ENCODE measurements around the gene PRDM7.
A peak's percentile ranks its signal among the peaks of the same experiment; 100 is the strongest.
"Not testable (repeated sequence)": the region's sequence is repeated elsewhere in the genome, so short reads cannot be mapped to it uniquely, and the experiment has no call there.

Gene PRDM7

GRCh38 chr16:90011508-90011819, 65.7 kb downstream of the PRDM7 start:
- no peak for DNase-seq

DNA sequence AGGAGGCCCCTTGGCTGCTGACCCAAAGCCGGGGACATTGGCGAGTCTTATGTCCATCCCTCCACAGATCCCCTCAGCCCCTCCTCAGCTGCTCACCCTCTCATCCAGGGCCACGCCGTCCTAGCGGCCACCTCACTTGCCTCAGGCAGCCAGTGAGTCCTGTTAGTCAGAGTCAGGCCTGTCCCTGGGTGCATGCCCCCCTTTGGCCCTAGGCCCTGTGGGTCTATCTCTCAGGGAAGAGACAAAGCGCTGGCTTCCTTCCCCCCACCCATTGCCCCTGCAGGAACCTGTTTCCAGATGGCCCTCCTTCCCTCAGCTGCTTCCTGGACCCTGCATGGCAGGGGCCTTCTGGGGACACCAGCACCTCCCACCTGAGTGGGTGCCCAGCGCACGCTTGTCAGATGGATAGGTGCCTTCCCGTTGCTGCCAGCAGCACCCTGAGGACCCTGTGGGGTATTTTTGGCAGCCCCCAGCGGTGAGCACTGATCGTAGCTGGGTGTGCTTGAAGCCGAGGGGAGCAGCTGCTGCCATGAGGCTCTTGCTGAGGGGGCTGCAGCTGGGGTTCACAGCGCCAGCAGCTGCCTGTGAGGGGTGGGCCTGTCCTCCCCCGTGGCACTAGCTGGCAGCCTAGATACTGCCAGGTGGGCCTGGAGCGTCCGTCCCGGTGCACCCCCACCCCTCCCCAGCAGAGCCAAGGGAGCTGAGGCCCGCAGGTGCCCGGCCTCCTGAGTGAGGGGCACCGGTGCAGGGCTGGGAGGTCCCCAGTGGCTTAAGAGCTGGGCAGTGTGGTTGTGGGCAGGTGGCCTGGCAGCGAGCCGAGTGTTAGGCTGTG, 66.2 kb downstream of the PRDM7 start:
- DNase-seq = no peak

DNA sequence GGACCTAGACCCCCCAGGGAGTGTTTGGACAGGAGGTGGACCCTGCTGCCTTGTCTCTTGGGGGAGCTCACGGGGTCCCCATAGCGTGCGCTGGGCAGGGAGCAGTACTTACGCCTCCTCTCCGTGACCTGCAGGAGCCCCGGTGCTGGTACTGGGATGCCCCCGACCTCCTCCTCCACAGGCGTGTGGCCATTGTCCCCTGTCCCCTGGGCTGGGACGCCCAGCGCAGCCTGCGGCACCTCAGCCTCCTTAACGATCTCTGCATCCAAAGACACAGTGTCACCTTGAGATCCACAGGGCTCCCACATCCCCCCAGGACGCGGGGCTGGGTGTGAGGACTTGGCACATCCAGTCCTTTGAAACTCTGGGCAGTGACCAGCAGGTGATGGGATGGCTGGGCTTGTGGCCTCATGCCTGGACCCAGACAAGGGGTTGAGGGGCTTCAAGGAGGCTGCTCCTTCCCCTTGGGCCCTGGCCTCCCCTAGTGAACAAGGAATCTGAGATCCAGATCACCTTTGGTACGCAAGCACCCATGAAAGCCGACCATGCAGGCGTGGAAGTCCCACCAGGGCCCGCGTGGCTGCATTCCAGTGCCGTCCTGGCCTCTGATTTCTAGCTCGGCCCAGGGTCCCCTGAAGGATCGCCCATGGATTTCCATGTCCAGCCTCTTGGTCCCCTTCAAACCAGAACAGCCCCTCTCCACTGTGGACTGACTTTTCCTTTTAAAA, 67.8 kb downstream of the PRDM7 start:
- no peak for DNase-seq

- DNase-seq = peak; percentile 87
These were observed 68.4 kb downstream of the PRDM7 start for GRCh38 chr16:90008708-90009145.

- DNase-seq = not testable (repeated sequence)
These were observed 69.4 kb downstream of the PRDM7 start for GRCh38 chr16:90007635-90008234.

DNA sequence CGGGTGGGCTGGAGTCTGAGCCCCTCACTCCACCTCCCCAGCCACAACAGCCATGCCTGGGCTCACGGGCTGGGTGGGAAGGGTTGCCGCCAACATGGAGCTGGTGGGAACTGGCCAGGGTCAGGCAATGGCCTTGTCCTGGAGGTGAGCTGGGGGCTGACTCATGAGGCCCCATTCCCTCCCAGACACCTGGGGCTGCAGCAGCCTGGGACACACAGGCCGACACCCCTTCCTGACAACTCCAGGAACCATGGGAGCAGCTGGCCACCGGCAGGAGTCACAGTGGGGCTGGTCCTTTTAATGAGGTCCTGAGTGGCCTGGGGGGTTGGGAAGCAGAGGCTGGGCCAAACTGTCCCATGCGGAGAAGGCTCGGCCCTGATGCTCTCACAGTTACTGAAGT, 70.1 kb downstream of the PRDM7 start:
- DNase-seq = no peak

All from MV-4-11 (cell line).